AG20443 (cell line): ENCODE results near the gene AKAP10.
"Not testable (repeated sequence)": the region's sequence is repeated elsewhere in the genome, so short reads cannot be mapped to it uniquely, and the experiment has no call there.

Source experiments
- DNase-seq: peaks from one replicate; pipeline ENCODE4 v3.0.0; 2012; ENCODE audit warnings: low spot score, mixed read lengths

Gene AKAP10, protein sequence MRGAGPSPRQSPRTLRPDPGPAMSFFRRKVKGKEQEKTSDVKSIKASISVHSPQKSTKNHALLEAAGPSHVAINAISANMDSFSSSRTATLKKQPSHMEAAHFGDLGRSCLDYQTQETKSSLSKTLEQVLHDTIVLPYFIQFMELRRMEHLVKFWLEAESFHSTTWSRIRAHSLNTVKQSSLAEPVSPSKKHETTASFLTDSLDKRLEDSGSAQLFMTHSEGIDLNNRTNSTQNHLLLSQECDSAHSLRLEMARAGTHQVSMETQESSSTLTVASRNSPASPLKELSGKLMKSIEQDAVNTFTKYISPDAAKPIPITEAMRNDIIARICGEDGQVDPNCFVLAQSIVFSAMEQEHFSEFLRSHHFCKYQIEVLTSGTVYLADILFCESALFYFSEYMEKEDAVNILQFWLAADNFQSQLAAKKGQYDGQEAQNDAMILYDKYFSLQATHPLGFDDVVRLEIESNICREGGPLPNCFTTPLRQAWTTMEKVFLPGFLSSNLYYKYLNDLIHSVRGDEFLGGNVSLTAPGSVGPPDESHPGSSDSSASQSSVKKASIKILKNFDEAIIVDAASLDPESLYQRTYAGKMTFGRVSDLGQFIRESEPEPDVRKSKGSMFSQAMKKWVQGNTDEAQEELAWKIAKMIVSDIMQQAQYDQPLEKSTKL

DNA sequence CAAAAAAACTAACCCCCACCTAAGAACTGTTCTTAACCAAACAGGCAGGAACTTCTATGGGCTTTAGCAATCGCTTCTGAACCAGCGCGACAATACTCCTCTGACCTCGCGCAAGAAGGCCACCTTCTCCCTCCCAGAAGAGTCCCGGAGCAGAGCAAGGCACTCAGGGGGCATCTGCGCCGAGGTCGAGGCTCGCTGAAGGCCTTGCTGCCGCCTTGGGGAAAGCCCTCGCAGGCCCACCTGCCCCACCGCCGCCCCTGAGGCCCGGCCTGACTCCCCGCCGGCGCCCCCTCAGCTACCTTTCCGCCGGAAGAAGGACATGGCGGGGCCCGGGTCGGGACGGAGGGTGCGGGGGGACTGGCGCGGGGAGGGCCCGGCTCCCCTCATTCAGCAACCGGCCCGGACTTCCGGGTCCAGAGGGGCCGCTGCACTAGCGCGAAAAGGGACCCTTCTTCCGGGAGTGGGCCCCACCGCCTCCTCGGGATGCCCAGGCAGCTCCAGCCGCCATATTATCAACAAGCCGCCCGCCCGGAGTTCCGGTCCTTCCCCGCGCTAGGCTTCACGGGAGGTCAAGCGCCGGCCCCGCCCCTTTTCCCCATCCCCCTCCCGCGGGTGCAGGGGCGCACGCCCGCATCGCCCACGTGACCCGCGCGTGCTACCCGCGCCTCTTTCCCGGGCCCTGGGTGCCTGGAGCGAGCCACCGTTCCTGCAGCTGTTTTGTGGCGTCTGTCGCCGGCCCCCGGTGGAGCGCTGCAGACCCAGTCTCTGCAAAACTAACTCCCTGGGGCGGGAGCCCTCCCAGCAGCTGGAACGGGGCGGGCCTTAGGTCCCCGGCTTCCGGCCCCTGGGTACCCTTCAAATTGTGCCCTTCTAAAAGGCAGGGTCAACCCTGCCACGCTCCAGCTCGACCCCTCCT is at the start of gene AKAP10:
AKAP10 (minus strand) TSS at position 536 of the 916 bp plus-strand sequence; CDS start at position 387, 149 bp downstream.
- DNase-seq: peak; percentile 98

DNA sequence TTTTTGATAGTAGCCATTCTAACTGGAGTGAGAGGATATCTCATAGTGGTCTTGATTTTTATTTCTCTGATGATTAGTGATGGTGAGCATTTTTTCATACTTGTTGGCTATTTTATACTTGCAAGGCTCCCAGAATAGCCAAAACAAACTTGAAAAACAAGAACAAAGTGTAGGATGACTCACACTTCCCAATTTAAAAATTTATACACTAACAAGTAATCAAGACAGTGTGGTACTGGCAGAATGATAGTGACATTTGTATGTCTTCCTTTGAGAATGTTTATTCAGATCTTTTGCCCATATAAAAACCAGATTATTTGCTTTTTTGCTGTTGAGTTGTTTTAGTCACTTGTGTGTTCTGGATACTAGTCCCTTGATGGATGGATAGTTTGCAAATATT is 49.3 kb upstream of the AKAP10 start:
- no peak for DNase-seq

DNA sequence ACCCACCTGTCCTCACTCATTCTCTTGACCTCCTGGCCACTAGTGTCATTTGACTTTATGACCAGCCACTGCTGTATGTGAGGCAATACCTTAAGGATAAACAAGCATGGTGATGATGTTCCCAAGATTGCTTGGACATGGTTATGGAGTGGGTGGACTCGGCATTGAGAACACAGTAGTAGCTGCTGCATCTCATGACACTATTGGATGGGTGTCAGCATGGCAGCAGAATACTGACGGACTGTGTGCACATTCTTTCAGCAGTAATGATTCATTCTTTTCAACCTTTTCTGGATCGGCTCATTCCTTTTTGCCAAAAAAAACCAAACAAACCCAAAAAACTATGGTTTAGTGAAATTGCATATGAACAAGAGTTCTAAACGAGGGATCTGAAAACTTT is 45.1 kb upstream of the AKAP10 start:
- DNase-seq: peak; percentile 9

DNA sequence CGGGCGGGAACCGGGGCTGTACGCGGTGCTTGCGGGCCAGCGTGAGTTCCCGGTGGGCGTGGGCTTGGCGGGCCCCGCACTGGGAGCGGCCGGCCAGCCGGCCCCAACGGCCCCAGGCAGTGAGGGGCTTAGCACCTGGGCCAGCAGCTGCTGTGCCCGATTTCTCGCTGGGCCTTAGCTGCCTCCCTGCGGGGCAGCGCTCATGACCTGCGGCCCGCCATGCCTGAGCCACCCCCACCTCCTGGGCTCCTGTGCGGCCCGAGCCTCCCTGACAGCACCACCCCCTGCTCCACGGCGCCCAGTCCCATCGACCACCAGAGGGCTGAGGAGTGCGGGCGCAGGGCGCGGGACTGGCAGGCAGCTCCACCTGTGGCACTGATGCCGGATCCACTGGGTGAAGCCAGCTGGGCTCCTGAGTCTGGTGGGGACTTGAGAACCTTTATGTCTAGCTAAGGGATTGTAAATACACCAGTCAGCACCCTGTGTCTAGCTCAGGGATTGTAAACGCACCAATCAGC is 38.9 kb upstream of the AKAP10 start:
- DNase-seq: not testable (repeated sequence)

DNA sequence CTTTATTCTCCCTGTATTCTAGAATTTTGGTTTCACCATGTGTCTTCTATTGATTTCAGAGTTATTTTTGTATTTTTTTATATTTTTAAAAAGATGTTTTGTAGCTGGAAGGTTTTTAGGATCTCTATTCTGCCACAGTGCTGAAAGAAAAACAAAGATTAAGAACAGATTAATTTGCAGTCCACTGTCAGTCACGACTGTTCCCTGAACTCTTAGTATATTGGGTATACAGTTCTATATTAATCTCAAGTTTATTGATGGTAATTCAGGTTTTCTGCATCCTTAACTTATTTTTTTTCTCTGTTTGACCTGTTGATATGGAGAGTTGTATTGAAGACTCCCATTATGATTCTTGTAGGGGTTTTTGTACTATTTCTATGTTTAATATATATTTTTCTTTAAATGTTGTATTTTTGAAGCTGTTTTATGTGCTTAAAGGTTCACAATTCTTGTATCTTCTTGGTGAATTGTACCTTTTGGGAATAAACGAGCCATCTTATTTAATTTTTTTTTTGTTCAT is 34.4 kb upstream of the AKAP10 start:
- DNase-seq: no peak

GRCh38 chr17:20010936-20011335 is 33.3 kb upstream of the AKAP10 start:
- DNase-seq: no peak

- peak; percentile 52 for DNase-seq
Measured at GRCh38 chr17:20010099-20010863, 32.7 kb upstream of the AKAP10 start.

DNA sequence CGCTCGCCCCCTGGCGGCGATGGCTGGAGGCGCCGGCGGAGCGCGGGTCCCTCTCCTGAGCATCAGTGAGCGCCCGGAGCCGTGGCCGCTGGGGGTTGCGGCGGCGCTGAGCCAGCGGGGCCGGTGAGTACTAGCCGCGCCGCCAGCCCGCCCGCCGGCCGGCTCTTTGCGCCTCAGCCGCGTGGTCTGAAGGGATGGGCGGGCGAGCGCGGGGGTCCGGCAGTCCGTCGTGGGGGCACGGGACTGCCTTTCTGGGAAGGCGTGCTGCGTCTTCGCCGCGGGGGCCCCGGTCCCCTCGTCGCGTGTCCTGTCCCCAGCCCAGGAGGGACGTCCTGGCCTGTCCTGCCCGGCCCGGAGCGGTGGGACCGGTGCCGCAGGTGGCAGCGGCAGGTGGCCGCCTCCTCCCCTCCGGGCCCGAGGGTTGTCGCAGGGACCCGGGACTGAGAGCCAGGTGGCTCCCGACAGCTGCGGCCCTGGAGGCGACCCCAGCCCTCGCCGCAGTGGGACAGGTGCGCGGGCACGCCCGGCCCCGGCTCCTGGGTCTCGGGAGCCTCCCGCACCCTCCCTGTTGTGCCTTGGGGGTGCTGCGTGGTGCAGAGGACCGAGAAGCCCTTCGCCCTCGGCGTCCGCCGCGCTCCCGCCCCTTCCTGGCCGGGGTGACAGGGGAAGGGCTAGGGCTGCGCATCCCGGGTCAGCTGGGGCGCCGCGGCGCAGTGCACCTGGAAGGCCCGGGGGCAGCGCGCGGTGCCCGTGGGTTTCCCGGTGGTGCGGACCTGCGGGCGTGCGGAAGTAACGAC is 31.9 kb upstream of the AKAP10 start, which contains the start of gene SPECC1:
SPECC1 (plus strand) TSS at position 58 of the 797 bp plus-strand sequence. CDS start 87,293 bp downstream, outside the sequence.
- peak; percentile 12 for DNase-seq

- peak; percentile 93 for DNase-seq
Measured at GRCh38 chr17:20009052-20009301, 31.3 kb upstream of the AKAP10 start.

DNA sequence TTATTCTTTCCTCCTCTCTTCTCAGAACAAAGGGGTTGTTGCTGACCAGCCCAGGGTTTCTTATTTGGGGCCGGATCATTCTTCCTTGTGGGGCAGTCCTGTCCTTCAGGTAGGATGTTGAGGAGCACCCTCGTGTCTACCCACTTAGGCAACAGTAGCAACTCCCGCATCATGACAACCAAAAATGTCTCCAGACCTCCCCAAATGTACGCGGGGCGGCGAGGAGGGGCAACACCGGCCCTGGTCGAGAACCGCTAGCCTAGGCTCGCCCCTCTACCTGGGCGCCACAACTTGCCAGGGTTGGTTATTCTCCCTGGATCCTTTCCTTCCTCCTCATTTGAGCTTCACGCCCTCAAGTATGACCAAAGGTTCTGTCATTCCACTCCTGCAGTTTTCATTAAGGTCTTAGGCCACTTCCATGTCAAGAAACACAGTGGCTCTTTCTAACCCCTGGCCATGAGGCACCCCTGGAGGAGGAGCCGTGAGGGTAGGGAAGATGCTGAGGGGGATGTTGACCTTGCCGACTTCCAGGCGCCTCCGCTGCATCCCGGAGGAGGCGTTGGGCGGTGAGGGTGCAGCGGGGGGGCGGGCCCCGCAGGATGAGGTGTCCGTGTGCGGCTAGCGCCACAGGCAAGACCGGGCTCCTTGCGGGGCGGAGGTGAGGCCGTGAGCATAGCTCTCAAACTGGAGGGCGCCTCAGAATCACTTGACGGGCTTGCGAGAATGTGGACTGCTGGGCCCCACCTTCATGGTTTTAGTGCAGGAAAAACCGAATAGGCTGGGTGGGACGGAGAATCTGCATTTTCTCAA is 30.8 kb upstream of the AKAP10 start:
- peak; percentile 37 for DNase-seq

GRCh38 chr17:19996502-19996901 is 18.9 kb upstream of the AKAP10 start:
- DNase-seq: no peak

DNA sequence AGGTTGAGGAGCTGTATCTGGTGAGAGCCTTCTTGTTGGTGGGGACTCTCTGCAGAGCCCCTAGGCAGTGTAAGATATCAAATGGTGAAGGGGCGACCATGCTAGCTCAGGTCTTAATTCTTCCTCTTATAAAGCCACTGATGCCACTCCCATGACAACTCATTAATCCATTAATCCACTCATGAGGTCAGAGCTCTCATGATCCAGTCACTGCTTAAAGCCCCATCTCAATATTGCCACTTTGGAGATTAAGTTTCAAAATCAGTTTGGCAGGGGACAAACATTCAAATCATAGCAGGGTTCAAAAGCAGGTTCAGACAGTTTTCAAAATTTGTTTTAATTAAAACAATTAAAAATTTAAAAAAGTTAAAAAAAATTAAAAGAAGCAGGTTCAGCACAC is 18.5 kb upstream of the AKAP10 start:
- no peak for DNase-seq

DNA sequence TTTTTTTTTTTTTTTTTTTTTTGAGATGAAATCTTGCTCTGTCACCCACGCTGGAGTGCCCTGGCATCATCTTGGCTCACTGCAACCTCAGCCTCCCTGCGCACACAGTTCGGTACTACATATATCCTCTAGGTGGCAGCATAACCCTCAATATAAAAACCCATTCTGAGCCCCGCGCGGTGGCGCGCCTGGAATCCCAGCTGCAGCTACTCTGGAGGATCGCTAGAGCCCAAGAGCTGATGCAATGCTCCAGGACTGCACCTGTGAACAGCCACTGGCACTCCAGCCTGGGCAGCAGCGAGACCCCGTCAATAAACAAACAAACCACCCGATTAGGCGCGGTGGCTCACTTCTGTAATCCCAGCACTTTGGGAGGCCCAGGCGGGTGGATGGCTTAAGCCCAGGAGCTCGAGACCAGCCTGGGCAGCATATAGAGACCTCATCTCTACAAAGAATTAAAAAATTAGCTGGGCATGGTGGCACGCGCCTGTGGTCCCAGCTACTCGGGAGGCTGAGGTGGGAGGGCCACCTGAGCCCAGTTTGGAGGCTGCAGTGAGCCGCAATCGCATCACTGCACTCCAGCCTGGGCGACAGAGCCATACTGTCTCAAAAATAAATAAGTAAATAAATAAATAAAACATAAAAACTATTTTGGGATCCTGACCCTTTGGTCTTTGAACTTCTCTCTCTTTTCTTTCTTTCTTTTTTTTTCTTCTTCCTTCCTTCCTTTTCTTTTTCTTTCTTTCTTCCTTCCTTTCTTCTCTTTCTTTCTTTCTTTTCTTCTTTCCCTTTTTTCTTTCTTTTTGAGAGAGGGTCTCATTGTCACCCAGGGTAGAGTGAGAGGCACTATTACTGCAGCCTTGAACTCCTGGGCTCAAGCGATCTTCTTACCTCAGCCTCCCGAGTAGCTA is 15.4 kb upstream of the AKAP10 start:
- peak; percentile 84 for DNase-seq

DNA sequence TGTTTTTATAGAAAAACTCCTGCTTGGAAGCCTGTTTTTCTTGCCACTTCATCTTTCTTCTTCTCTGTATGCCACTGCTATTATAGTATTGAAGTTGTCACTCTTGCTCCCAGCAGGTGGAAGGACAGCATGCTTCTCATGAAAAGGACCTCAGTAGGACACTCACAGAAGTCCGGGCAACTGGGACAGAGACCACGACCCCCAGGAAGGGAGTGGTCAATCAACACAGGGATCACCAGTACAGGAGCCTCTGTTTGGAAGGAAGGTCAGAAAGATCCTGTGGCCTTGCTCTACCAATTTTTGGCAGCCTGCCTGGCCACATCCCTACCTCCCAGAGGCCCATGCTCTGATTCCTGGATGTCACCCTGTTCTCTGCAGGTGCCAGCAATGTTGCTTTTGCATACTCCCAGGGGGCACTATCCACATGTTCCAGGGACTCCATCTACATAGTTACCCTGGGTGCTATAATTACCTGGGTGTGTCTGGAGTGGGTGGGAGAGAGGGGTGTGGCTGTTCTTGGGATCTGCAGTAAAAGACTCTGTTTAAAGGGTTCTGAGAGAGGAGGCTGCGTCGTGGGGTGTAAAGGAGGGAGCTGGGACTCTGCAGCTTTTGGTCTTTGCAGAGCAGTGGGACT is 13.7 kb upstream of the AKAP10 start:
- no peak for DNase-seq

DNA sequence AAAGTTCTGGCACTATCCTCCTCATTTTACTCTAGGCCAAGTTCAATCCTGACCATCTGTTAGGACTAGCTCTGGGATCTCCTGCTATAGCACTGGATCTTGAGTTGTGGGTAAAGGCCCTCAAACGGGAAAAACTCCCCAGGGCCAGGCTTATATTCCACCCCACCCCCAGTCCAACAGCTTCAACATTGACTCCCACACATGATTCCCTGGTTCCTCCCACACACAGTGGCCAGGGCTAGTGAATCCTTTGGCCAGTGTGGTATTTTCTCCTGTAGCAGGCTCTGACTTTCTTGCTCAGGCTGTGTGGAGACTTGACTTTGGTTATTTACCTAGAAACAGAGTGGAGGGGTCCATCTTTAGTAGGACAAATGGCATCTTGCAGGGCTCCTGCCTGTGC is 10.3 kb upstream of the AKAP10 start:
- DNase-seq: no peak

- DNase-seq: no peak
Measured at GRCh38 chr17:19986941-19987861, 9.6 kb upstream of the AKAP10 start.
